ENCODE measurements around the gene EPHA7.

Gene EPHA7

GRCh38 chr6:93419304-93420162, at the start of gene EPHA7:
Gene EPHA7, minus strand, starts transcription at chr6:93419559. Its CDS starts 218 bp downstream, at chr6:93419341.
- peak; percentile 51 for DNase-seq

GRCh38 chr6:93468291-93468690, 48.9 kb upstream of the EPHA7 start:
- no peak for DNase-seq

GRCh38 chr6:93454533-93454932, 35.2 kb upstream of the EPHA7 start:
- DNase-seq, result no peak

GRCh38 chr6:93453956-93454355, 34.6 kb upstream of the EPHA7 start:
- no peak for DNase-seq

DNA sequence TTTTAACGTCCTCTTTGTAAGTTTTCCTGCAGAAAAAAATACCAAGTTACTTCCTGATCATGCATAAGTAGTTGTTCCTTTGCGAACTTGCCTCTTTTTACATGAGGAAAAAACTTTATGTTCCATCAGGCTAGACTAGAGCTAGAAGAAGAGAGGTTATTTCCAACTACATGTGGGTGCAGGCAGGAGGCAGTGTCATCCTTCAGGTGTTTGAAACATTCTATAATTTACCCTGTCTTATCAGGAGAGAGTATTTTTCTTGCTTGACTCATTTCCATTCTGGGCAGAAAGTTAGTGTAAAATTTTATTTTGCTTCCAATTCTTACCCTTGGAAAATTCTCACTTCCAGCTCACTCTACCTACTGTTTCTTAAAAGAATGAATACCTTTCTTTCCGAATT, 28.5 kb upstream of the EPHA7 start:
- no peak for DNase-seq

- DNase-seq, result no peak
Measured at GRCh38 chr6:93437491-93437890, 18.1 kb upstream of the EPHA7 start.

GRCh38 chr6:93433592-93433991, 14.2 kb upstream of the EPHA7 start:
- no peak for DNase-seq

- DNase-seq, result no peak
Measured at GRCh38 chr6:93424303-93425064, 5.1 kb upstream of the EPHA7 start.

- no peak for DNase-seq
Measured at GRCh38 chr6:93423542-93423941, 4.2 kb upstream of the EPHA7 start.

DNA sequence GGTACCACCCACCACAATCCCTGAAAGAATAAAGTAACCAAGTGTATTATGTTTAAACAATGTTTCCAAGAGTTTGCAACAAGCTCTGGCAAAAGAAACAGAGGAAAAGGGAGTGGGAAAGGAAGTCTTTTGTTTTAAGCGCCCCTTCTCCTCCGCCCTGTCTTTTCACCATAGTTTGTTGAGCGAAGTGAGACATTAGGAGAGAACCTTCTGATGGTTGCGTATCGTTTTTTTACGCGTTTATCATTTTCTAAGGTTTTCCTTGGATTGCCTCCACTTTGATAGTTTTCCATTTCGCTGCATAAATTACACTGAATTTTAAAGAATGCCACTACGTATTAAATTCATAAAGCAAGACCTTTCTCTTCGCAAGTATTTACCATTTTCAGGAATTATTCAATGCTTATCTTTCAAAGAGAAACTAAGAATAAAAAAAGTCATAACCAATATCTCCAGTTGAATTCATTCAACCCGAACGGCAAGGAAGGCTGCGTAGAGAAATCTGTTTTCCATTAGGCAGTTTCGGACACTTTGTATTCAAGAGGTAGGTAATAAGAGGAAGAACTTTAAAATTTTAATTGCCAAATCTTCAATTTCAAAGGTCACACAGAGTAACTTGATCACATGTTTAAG, 920 bp upstream of the EPHA7 start:
- DNase-seq, result no peak

DNA sequence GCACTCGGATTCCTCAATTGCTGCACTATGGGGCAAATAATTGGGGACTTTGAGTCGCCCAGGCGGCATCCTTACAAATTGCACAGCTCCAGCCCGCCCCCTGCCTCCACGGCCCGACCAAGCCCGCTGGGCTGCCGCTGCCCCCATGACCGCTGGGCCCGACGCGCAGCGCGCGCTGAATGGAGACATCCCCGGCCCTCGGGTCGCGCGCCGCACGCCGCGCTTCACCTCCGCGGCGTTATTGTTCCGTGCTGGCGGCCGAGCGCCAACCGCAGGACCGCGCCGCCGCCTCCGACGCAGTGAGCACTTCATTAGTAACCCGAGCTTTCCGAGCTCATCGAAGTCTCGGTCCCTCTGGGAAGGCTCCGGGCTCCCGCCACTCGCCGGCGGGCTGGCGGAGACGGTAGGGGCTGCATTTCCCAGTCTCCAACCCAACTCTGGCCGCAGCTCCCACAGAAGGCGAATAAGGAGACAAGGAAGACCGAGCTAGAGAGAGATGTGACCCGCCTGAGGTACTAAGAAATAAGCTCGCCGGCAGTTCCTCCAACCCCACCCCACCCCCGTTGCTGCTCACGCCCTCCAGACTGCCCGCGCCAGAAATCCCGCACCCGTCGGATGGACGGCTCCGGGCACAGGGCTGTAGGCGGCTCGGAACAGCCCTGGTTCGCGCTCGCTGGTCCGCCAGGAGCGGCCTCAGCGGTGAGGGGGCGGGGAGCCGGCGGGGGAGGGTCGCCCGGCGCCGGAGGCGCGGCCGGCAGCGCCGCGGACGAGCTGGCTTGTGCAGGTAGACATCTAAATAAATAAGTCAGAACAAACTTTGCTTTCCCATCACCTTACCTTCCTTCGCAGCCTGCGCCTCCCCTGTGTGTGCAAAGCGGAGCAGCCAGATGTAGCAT, 703 bp downstream of the EPHA7 start:
- DNase-seq, result no peak

- no peak for DNase-seq
Measured at GRCh38 chr6:93418033-93418407, 1.3 kb downstream of the EPHA7 start.

DNA sequence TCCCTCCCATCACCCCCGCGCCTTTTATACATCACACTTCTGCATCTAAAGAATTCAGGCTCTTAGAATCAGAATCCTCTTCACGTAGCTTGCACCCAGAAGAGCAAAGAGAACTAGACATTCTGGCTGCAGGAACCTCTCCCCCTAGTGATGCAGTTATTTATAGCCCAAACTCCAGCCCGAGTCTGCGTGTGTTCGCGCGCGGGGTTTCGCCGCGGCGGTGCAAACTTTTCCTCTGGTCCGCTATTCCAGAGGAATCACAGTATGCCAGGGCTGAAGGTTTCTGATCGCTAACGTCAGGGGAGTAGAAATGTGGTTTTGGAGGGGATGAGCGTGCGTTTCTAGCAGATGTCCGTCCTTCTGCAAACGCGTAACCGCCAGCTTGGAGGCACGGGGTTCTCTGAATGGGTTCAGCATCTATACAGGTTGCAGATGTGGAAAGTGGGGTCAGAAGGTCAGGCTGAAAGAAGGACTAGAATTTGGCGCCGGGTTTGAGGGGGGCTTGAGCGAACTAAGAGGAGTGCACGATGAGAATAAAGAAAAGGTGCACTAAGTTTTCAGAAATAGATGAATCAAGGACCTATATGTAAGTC, 1.8 kb downstream of the EPHA7 start:
- DNase-seq, result no peak

GRCh38 chr6:93416571-93417420, 2.6 kb downstream of the EPHA7 start:
- DNase-seq, result no peak

GRCh38 chr6:93413190-93413589, 6.2 kb downstream of the EPHA7 start:
- DNase-seq, result no peak

- DNase-seq, result no peak
Measured at GRCh38 chr6:93412452-93412851, 6.9 kb downstream of the EPHA7 start.

- DNase-seq, result no peak
Measured at GRCh38 chr6:93407186-93407585, 12.2 kb downstream of the EPHA7 start.

DNA sequence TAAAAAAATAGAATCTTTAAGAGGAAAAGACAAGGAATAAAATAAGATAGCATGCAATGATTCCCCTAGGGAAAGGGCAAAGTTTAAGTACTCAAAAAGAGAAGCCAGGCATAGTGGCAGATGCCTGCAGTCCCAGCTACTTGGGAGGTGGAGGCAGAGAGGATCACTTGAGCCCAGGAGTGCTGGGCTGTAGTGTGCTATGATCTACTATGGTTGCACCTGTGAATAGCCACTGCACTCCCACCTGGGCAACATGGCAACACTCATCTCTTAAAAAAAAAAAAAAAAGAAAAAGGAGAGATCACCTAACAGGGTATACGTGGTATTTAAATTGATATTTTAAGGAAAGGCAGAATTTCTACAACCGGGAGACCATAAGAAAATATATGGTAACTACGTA, 16.0 kb downstream of the EPHA7 start:
- no peak for DNase-seq

- no peak for DNase-seq
Measured at GRCh38 chr6:93398723-93399122, 20.6 kb downstream of the EPHA7 start.

- no peak for DNase-seq
Measured at GRCh38 chr6:93394471-93394870, 24.9 kb downstream of the EPHA7 start.

DNA sequence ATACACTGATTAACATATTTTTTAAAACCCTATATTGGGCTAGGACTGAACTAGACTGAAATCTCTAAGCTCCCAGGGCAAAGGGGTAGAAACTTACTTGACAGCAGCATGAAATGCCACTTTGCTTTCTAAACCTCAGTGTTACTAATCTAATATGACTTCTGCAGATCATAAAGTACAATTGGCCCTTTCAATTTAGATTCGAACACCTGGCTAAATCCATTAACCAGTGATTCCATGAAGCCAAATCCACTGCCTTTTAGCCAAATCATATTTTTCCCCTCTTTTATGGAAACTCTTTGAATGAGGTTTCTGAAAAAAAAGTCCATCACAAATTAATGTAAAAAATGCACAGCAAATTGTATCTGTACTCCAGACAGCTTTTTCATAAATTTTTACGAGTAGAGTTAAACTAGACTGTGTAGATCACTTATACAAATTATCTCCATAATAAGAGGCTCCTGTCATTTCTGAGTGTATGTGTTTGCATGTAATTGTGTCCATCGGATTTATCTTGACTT, 25.7 kb downstream of the EPHA7 start:
- DNase-seq, result no peak

Measured in DMS 273 treated with DMSO at 0.1 percent for 48 hours (cell line).